SK-N-SH (cell line): ENCODE data around the gene SEC14L6. TPM values are rescaled to one million over a fixed set of nuclear protein-coding genes. Genes with fewer than 3 reads are reported as not detected.

Experiments used
- CTCF ChIA-PET: fragments of 300-600, 350-600 bp; formaldehyde crosslinking; extraction: SDS; loops from one replicate; lab custom pipeline; 2021; lab: Yijun Ruan, JAX
- POLR2A ChIA-PET: fragments of 350-600 bp; sonication (Branson Sonifier 250); formaldehyde crosslinking; extraction: SDS; loops from one replicate; lab custom pipeline; 2020; ENCODE audit warnings: antibody characterized with exemption, inconsistent platforms; lab: Yijun Ruan, JAX
- DNase-seq: peaks from one replicate; pipeline ENCODE4 v3.0.0; 2012
- H2AFZ ChIP-seq: fragments of 200-600 bp; sonication (generic); 2 replicates; pipeline ENCODE4 v1.8.1; 2016; ENCODE audit warnings: antibody characterized with exemption, mild to moderate bottlenecking, low read depth
- H3F3A ChIP-seq: fragments of 200-600 bp; sonication (generic); replicated peaks from 2 replicates; pipeline ENCODE3; 2016; ENCODE audit warnings: antibody characterized with exemption, mild to moderate bottlenecking; ENCODE audit not compliant: insufficient read depth
- H3K27ac ChIP-seq, 2 experiments: fragments of 200-500 bp in 1 of 2; fragments of 200-600 bp in 1 of 2; sonication (Bioruptor generic) in 1 of 2; sonication (generic), shearing (Covaris generic) in 1 of 2; 2 replicates each; pipeline versions ENCODE4 v1.5.1 to v1.6.1; 2014 to 2016; ENCODE audit warnings: low read depth in 2 of 2, inconsistent platforms in 1 of 2, low read length in 1 of 2, mild to moderate bottlenecking in 1 of 2, mixed read lengths in 1 of 2
- H3K27me3 ChIP-seq: fragments of 200-600 bp; sonication (generic), shearing (Covaris generic); 2 replicates; pipeline ENCODE4 v1.6.1; 2016; ENCODE audit warnings: mixed run types; ENCODE audit not compliant: insufficient read depth
- H3K36me3 ChIP-seq, 2 experiments: fragments of 200-500 bp in 1 of 2; fragments of 200-600 bp in 1 of 2; sonication (Bioruptor generic) in 1 of 2; sonication (generic) in 1 of 2; replicated peaks in 1 of 2; 2 replicates each; pipeline versions ENCODE3 to v1.5.1; 2014 to 2016; ENCODE audit warnings: low read length in 1 of 2, mild to moderate bottlenecking in 1 of 2; ENCODE audit not compliant: insufficient read depth in 2 of 2, control insufficient read depth in 1 of 2
- H3K4me1 ChIP-seq, 2 experiments: fragments of 200-500 bp in 1 of 2; fragments of 200-600 bp in 1 of 2; sonication (Bioruptor generic) in 1 of 2; sonication (generic), shearing (Covaris generic) in 1 of 2; 2 replicates each; pipeline versions ENCODE4 v1.5.1 to v1.6.1; 2014 to 2016; ENCODE audit warnings: low read depth in 1 of 2, low read length in 1 of 2, mixed run types in 1 of 2; ENCODE audit not compliant: insufficient read depth in 2 of 2, control insufficient read depth in 1 of 2
- H3K4me2 ChIP-seq: fragments of 200-600 bp; sonication (generic), shearing (Covaris generic); 2 replicates; pipeline ENCODE4 v1.6.1; 2017; ENCODE audit warnings: mixed run types
- H3K4me3 ChIP-seq, 2 experiments: fragments of 200-500 bp in 1 of 2; fragments of 200-600 bp in 1 of 2; sonication (Bioruptor generic) in 1 of 2; sonication (generic), shearing (Covaris generic) in 1 of 2; 2 replicates each; pipeline versions ENCODE4 v1.5.1 to v1.8.1; 2014 to 2016; ENCODE audit warnings: low read depth in 2 of 2, inconsistent platforms in 1 of 2, low read length in 1 of 2, mild to moderate bottlenecking in 1 of 2, mixed read lengths in 1 of 2, moderate library complexity in 1 of 2
- H3K79me2 ChIP-seq: fragments of 200-600 bp; sonication (generic); 2 replicates; pipeline ENCODE4 v1.8.1; 2017; ENCODE audit warnings: mild to moderate bottlenecking; ENCODE audit not compliant: insufficient read depth
- H3K9ac ChIP-seq: fragments of 200-600 bp; sonication (generic); 2 replicates; pipeline ENCODE4 v1.6.1; 2017; ENCODE audit warnings: mixed run types
- H3K9me2 ChIP-seq: fragments of 200-600 bp; sonication (generic); 2 replicates; pipeline ENCODE4 v1.6.1; 2017; ENCODE audit warnings: mixed run types
- H3K9me3 ChIP-seq: fragments of 200-600 bp; sonication (generic); 2 replicates; pipeline ENCODE4 v1.6.1; 2017; ENCODE audit warnings: mixed run types, mild to moderate bottlenecking, moderate library complexity
- H4K20me1 ChIP-seq: fragments of 200-600 bp; sonication (generic); 2 replicates; pipeline ENCODE4 v1.6.1; 2017; ENCODE audit warnings: mild to moderate bottlenecking, mixed run types; ENCODE audit not compliant: insufficient read depth
- CTCF ChIP-seq: fragments of 200-600 bp; sonication (generic); IDR thresholded peaks from 2 replicates; pipeline ENCODE4 v1.6.1; 2017; ENCODE audit warnings: antibody characterized with exemption, mild to moderate bottlenecking, moderate library complexity
- EP300 ChIP-seq, 2 experiments: IDR thresholded peaks; 2 replicates each; pipeline versions ENCODE4 v1.4.0 to v1.6.1; 2012; ENCODE audit warnings: borderline replicate concordance in 1 of 2, low read depth in 1 of 2, low read length in 1 of 2
- EZH2phosphoT487 ChIP-seq: fragments of 200-600 bp; sonication (generic); IDR thresholded peaks from 2 replicates; pipeline ENCODE4 v1.6.1; 2017; ENCODE audit warnings: low read depth, mixed run types, mild to moderate bottlenecking, antibody characterized with exemption, moderate library complexity, borderline replicate concordance
- FOSL2 ChIP-seq: IDR thresholded peaks from 2 replicates; pipeline ENCODE4 v1.4.0; 2012; ENCODE audit warnings: low read depth, mild to moderate bottlenecking, moderate library complexity, borderline replicate concordance
- FOXJ3 ChIP-seq: sonication (generic); formaldehyde crosslinking; IDR thresholded peaks from 2 replicates; pipeline ENCODE4 v1.5.1; 2020; ENCODE audit warnings: mild to moderate bottlenecking, missing genetic modification reagents
- GATA2 ChIP-seq: sonication (generic); formaldehyde crosslinking; IDR thresholded peaks from 2 replicates; pipeline ENCODE4 v1.5.0; 2020; ENCODE audit warnings: mild to moderate bottlenecking, missing genetic modification reagents
- MAX ChIP-seq: IDR thresholded peaks from 2 replicates; pipeline ENCODE4 v1.4.0; 2012; ENCODE audit warnings: low read depth
- NFIC ChIP-seq: IDR thresholded peaks from 2 replicates; pipeline ENCODE4 v1.4.0; 2012; ENCODE audit warnings: borderline replicate concordance
- NRF1 ChIP-seq: IDR thresholded peaks from 2 replicates; pipeline ENCODE4 v1.6.1; 2012; ENCODE audit warnings: low read depth, mild to moderate bottlenecking, low read length
- PBX3 ChIP-seq: IDR thresholded peaks from 2 replicates; pipeline ENCODE4; 2012
- POLR2AphosphoS5 ChIP-seq: IDR thresholded peaks from 2 replicates; pipeline ENCODE4 v1.6.1; 2012; ENCODE audit warnings: low read depth, low read length
- RAD21 ChIP-seq: IDR thresholded peaks from 2 replicates; pipeline ENCODE4 v1.6.1; 2012; ENCODE audit warnings: mild to moderate bottlenecking, low read length
- RFX5 ChIP-seq: IDR thresholded peaks from 2 replicates; pipeline ENCODE4 v1.6.1; 2012; ENCODE audit warnings: mild to moderate bottlenecking, improper control_type of control experiment, low read length
- RXRA ChIP-seq: IDR thresholded peaks from 2 replicates; pipeline ENCODE4 v1.4.0; 2012; ENCODE audit warnings: low read depth, mild to moderate bottlenecking, borderline replicate concordance
- SIN3A ChIP-seq: IDR thresholded peaks from 2 replicates; pipeline ENCODE4 v1.6.1; 2012; ENCODE audit warnings: low read depth, mild to moderate bottlenecking, low read length, moderate library complexity, borderline replicate concordance
- SMC3 ChIP-seq: IDR thresholded peaks from 2 replicates; pipeline ENCODE4 v1.6.1; 2012; ENCODE audit warnings: low read depth, low read length, improper control_type of control experiment
- TAF1 ChIP-seq: IDR thresholded peaks from 2 replicates; pipeline ENCODE4 v1.6.1; 2012; ENCODE audit warnings: low read depth, mild to moderate bottlenecking, low read length, moderate library complexity, borderline replicate concordance
- TCF12 ChIP-seq: IDR thresholded peaks from 2 replicates; pipeline ENCODE4 v1.4.0; 2012
- TEAD4 ChIP-seq: IDR thresholded peaks from 2 replicates; pipeline ENCODE4 v1.4.0; 2012; ENCODE audit warnings: mild to moderate bottlenecking, borderline replicate concordance; ENCODE audit not compliant: insufficient read depth
- USF1 ChIP-seq: IDR thresholded peaks from 2 replicates; pipeline ENCODE4 v1.4.0; 2012; ENCODE audit warnings: low read depth, borderline replicate concordance
- USF2 ChIP-seq: fragments of 150-350 bp; IDR thresholded peaks from 2 replicates; pipeline ENCODE4 v1.6.1; 2017; ENCODE audit warnings: antibody characterized with exemption, low read length, low read depth, borderline replicate concordance
- WGBS: methylation state at CpG from one replicate; pipeline ENCODE4 v1.1.6; 2017; ENCODE audit warnings: low lambda C conversion rate; 5-methylcytosine and 5-hydroxymethylcytosine counted together
- polyA plus RNA-seq, 3 experiments: library from polyadenylated mRNA; depleted of rRNA; stranded (reverse); fragments of >200 nt; gene quantifications; 2 replicates each; pipeline ENCODE4 v1.2.3, GENCODE V29; 2012

Gene SEC14L6
- polyA plus RNA-seq, 1 of the 3 experiments (the other 2 are of a cell fraction): not detected

GRCh38 chr22:30486118-30486517 lies 60.4 kb downstream of the SEC14L6 start:
- CTCF ChIA-PET: interaction anchor here (0.6 to 3.7 kb wide), 23 partner anchors 9 to 1269 kb away, joined by 3 to 28 read pairs (median 4); partner anchors contain the start of genes RNF215, SEC14L3 and SEC14L6
- H3K9ac ChIP-seq: no peak overlapping the region
- H3K9me3 ChIP-seq: no peaks in the 10 kb centered on the region
- H3K36me3 ChIP-seq: no peaks in the 10 kb centered on the region
- no peaks in the 10 kb centered on the region for H3K9me2 ChIP-seq
- POLR2A ChIA-PET: no interaction called here
- H3K27me3 ChIP-seq: no peaks in the 10 kb centered on the region
- no peaks in the 10 kb centered on the region for H3K79me2 ChIP-seq
- no peaks in the 10 kb centered on the region for H3F3A ChIP-seq
- no peak overlapping the region for H2AFZ ChIP-seq
- H3K27ac ChIP-seq: no peak overlapping the region
- H3K4me1 ChIP-seq: no peaks in the 10 kb centered on the region; a peak in 1 of 4 replicates
- no peak overlapping the region for H3K4me2 ChIP-seq
- WGBS: 72% methylated on average over 5 of the region's 5 CpGs
- no peak for TF ChIP-seq EZH2phosphoT487
- TF ChIP-seq TCF12: no peak
- TF ChIP-seq MAX: no peak
- no peaks in the 10 kb centered on the region for H4K20me1 ChIP-seq
- no peak for DNase-seq
- H3K4me3 ChIP-seq: no peak overlapping the region

GRCh38 chr22:30485362-30485988 lies 61.1 kb downstream of the SEC14L6 start:
- 32% methylated on average over 16 of the region's 18 CpGs for WGBS
- no peak for TF ChIP-seq TAF1
- no peak for TF ChIP-seq USF1
- TF ChIP-seq TCF12: no peak
- no peak for TF ChIP-seq NFIC
- TF ChIP-seq GATA2 (CRISPR knock-in tag): no peak
- TF ChIP-seq PBX3: no peak
- TF ChIP-seq TEAD4: no peak
- no peak for TF ChIP-seq RFX5
- TF ChIP-seq POLR2AphosphoS5: no peak
- TF ChIP-seq EP300 (IDR thresholded peaks at IDR 0.05; ENCODE audit: borderline replicate concordance in 1 of 2, low read depth in 1 of 2, low read length in 1 of 2): no peak
- TF ChIP-seq RAD21: peak; percentile 78
- TF ChIP-seq CTCF: peak; percentile 89
- TF ChIP-seq SMC3: peak; percentile 79
- no peak for TF ChIP-seq FOXJ3 (CRISPR knock-in tag)
- TF ChIP-seq USF2: no peak
- no peak for TF ChIP-seq RXRA
- TF ChIP-seq FOSL2: no peak
- no peak for TF ChIP-seq SIN3A
- TF ChIP-seq NRF1: no peak

More at GRCh38 chr22:30485362-30485988, 61.1 kb downstream of the SEC14L6 start:
- Histone ChIP-seq H3K9ac (no peak overlapping the region), H3K4me3 (peak overlapping the region in 1 of 2 experiments; percentile 42; a peak in 1 of 4 replicates), H3K36me3 (no peaks in the 10 kb centered on the region), H3K4me1 (no peaks in the 10 kb centered on the region; a peak in 1 of 4 replicates), H3K27me3 (no peaks in the 10 kb centered on the region; the same call in 1 of the 2 replicates), H3K79me2 (no peaks in the 10 kb centered on the region), H4K20me1 (no peaks in the 10 kb centered on the region), H3K9me3 (no peaks in the 10 kb centered on the region), H2AFZ (no peak overlapping the region), H3K4me2 (no peak overlapping the region), H3K9me2 (no peaks in the 10 kb centered on the region), H3F3A (no peaks in the 10 kb centered on the region), H3K27ac (no peak overlapping the region)
- DNase-seq: peak; percentile 92
- CTCF ChIA-PET: interaction anchor here (0.6 to 3.7 kb wide), 32 partner anchors 8 to 198 kb away, joined by 3 to 28 read pairs (median 4); partner anchors contain the start of genes MTFP1, RNF215, SEC14L3 and SEC14L6
- POLR2A ChIA-PET: no interaction called here
